ENCODE data around the gene BAX. TPM values are rescaled to one million over a fixed set of nuclear protein-coding genes. Genes with fewer than 3 reads are reported as not detected.
A peak's percentile ranks its signal among the peaks of the same experiment; 100 is the strongest.
"Not testable (repeated sequence)": the region's sequence is repeated elsewhere in the genome, so short reads cannot be mapped to it uniquely, and the experiment has no call there.

BAX gene
- 100 to 1,000 TPM; 318 to 448 TPM for total RNA-seq

DNA sequence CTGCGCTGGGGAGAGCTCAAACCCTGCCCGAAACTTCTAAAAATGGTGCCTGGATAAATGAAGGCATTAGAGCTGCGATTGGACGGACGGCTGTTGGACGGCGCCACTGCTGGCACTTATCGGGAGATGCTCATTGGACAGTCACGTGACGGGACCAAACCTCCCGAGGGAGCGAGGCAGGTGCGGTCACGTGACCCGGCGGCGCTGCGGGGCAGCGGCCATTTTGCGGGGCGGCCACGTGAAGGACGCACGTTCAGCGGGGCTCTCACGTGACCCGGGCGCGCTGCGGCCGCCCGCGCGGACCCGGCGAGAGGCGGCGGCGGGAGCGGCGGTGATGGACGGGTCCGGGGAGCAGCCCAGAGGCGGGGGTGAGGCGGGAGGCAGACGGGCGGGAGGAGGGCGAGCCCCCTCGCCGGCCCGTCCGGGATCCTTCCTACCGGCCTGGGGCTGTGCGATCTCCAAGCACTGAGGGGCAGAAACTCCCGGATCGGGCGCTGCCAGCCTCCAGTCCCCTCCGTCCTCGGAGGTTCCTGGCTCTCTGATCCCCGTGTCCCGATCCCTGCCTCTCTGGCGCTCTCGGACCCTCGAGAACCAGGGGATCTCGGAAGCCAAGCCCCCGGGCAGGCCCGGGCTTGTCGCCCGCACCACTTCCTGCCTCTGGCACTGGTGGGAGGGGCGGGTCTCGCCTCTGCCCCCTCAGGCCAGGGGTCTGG is at the start of gene BAX:
TSS of gene BAX (plus strand) at position 281 of the 713 bp plus-strand sequence. CDS start at position 335, 54 bp downstream.
- no peaks in the 10 kb centered on the region for H3K9me3 Mint-ChIP-seq
- H3K4me1 Mint-ChIP-seq (ENCODE audit: low read depth), result peaks cover 52% of the 10 kb centered on the region
- peak within 1 kb of the TSS; percentile 96 for H3K27ac Mint-ChIP-seq
- peaks cover 9 to 28% of the 10 kb centered on the region in 2 donors for H3K36me3 Mint-ChIP-seq (ENCODE audit: insufficient read depth in 2 of 2)
- peak; percentile 88 to 89 for ATAC-seq (replicated peaks in 1 of 2)
- DNase-seq, result peak; percentile 97
- no peaks in the 10 kb centered on the region for H3K27me3 Mint-ChIP-seq (ENCODE audit: low read depth)
- H3K4me3 Mint-ChIP-seq, result peak within 1 kb of the TSS; percentile 93 to 97

DNA sequence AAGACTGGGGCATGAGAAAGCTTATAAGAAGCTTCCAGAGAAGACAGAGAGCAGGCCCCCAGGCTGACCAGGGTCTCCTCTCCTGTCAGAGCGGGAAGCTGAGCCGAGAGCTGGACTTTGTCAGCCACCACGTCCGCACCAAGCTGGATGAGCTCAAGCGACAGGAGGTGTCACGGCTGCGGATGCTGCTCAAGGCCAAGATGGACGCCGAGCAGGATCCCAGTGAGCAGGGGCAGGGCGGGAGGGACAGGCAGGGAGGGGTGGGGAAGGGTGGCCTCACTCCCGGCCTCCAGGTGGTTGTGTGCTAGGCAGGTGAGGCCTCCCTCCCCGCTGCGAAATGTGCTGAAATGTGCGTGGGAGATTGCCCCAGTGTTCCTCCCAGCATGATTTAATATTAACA is 49.0 kb upstream of the BAX start:
- no peak for DNase-seq
- H3K9me3 Mint-ChIP-seq, result no peaks in the 10 kb centered on the region
- no peak overlapping the region for H3K27ac Mint-ChIP-seq
- no peak overlapping the region for H3K4me3 Mint-ChIP-seq
- ATAC-seq (replicated peaks in 1 of 2), result no peak
- peaks cover 15 to 24% of the 10 kb centered on the region in 2 donors for H3K36me3 Mint-ChIP-seq (ENCODE audit: insufficient read depth in 2 of 2)
- H3K4me1 Mint-ChIP-seq (ENCODE audit: low read depth), result peaks cover 21% of the 10 kb centered on the region
- H3K27me3 Mint-ChIP-seq (ENCODE audit: low read depth), result no peaks in the 10 kb centered on the region

DNA sequence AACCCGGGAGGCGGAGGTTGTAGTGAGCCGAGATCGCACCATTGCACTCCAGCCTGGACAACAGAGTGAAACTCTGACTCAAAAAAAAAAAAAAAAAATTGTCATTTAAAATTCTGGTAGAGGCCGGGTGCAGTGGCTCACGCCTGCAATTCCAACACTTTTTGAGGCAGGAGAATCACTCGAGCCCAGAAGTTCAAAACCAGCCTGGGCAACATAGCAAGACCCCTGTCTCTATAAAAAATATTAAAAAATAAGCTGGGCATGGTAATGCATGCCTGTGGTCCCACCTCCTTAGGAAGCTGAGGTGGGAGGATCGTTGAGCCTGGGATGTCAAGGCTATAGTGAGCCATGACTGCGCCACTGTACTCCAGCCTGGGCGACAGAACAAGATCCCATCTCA is 48.4 kb upstream of the BAX start:
- no peaks in the 10 kb centered on the region for H3K27me3 Mint-ChIP-seq (ENCODE audit: low read depth)
- peaks cover 15% of the 10 kb centered on the region for H3K4me1 Mint-ChIP-seq (ENCODE audit: low read depth)
- H3K36me3 Mint-ChIP-seq (ENCODE audit: insufficient read depth in 2 of 2), result peaks cover 15 to 23% of the 10 kb centered on the region in 2 donors
- no peak overlapping the region for H3K27ac Mint-ChIP-seq
- H3K4me3 Mint-ChIP-seq, result no peak overlapping the region
- ATAC-seq (replicated peaks in 1 of 2) (no peak), DNase-seq (no peak)
- H3K9me3 Mint-ChIP-seq, result no peaks in the 10 kb centered on the region

GRCh38 chr19:48907671-48908070 is 47.0 kb upstream of the BAX start:
- H3K4me3 Mint-ChIP-seq, result no peak overlapping the region
- no peaks in the 10 kb centered on the region for H3K27me3 Mint-ChIP-seq (ENCODE audit: low read depth)
- no peak for ATAC-seq (replicated peaks in 1 of 2)
- H3K36me3 Mint-ChIP-seq (ENCODE audit: insufficient read depth in 2 of 2), result peaks cover 11 to 26% of the 10 kb centered on the region in 2 donors
- DNase-seq, result no peak
- no peak overlapping the region for H3K27ac Mint-ChIP-seq
- peaks cover 1% of the 10 kb centered on the region for H3K4me1 Mint-ChIP-seq (ENCODE audit: low read depth)
- no peaks in the 10 kb centered on the region for H3K9me3 Mint-ChIP-seq

DNA sequence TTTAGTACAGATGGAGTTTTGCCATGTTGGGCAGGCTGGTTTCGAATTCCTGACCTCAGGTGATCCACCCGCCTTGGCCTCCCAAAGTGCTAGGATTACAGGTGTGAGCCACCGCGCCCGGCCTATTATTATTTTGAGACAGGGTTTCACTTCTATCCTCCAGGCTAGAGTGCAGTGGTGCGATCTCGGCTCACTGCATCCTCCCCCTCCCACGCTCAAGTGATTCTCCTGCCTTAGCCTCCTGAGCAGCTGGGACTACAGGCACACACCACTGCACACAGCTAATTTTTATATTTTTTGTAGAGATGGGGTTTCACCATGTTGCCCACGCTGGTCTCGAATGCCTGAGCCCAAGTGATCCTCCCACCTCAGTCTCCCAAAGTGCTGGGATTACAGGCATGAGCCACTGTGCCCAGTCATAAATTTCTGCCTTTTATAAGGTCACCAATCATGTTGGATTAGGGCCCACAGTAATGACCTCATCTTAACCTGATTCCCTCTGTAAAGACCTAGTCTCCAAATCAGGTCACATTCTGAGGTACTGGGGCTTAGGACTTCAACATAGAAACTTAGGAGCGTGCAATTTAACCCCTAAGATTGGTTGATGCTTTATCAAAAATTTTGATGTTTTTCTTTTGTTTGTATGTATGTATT is 45.1 kb upstream of the BAX start:
- peaks cover 17 to 33% of the 10 kb centered on the region in 2 donors for H3K36me3 Mint-ChIP-seq (ENCODE audit: insufficient read depth in 2 of 2)

GRCh38 chr19:48910803-48911202 is 43.9 kb upstream of the BAX start:
- Mint-ChIP-seq H3K36me3 (ENCODE audit: insufficient read depth in 2 of 2) (peaks cover 14 to 31% of the 10 kb centered on the region in 2 donors), H3K4me1 (ENCODE audit: low read depth) (no peaks in the 10 kb centered on the region), H3K4me3 (no peak overlapping the region), H3K9me3 (no peaks in the 10 kb centered on the region), H3K27me3 (ENCODE audit: low read depth) (no peaks in the 10 kb centered on the region), H3K27ac (no peak overlapping the region)
- no peak for ATAC-seq (replicated peaks in 1 of 2)
- no peak for DNase-seq

More for the DNA sequence above, 45.1 kb upstream of the BAX start:
- DNase-seq; H3K9me3 Mint-ChIP-seq; H3K27me3 Mint-ChIP-seq (ENCODE audit: low read depth); H3K4me1 Mint-ChIP-seq (ENCODE audit: low read depth); H3K27ac Mint-ChIP-seq; H3K4me3 Mint-ChIP-seq; ATAC-seq (replicated peaks in 1 of 2): not testable (repeated sequence)

DNA sequence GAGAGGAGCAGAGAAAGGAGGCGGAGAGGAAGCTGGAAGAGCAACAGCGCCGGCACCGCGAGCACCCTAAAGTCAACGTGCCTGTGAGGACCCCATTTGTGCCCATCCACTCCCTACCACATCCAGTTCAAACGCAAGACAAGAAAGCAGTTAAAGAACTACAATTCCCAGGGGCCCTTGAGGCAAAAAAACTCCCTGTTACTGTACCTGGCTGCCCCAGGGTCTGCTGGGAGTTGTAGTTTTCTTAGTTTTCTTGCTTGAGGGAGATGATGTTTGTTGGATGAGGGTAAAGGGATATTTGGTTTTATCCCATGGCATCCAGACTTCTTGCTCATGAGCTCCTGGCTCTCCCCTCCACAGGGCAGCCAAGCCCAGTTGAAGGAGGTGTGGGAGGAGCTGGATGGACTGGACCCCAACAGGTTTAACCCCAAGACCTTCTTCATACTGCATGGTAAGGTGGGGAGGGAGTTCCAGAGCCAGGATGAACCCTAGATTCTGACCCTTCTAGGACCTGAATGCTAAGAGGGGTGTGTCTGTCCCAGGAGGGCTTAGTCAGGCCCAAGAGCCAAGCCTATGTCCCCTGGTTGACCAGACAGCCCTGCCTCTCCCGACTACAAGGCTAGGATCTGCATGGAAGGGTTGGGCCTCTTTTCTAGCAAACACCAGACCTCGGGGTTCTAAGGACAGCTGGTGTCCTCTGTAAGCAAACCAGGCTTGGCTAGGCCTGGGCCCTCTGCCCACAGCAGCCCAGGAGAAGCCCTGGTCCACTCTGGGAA is 41.4 kb upstream of the BAX start:
- Mint-ChIP-seq H3K4me3 (no peak overlapping the region), H3K36me3 (ENCODE audit: insufficient read depth in 2 of 2) (peaks cover 14 to 30% of the 10 kb centered on the region in 2 donors), H3K27me3 (ENCODE audit: low read depth) (no peaks in the 10 kb centered on the region), H3K9me3 (no peaks in the 10 kb centered on the region), H3K27ac (no peak overlapping the region), H3K4me1 (ENCODE audit: low read depth) (no peaks in the 10 kb centered on the region)
- ATAC-seq (replicated peaks in 1 of 2) (peak; percentile 45 to 57), DNase-seq (no peak)

GRCh38 chr19:48914181-48914580 is 40.5 kb upstream of the BAX start:
- H3K36me3 Mint-ChIP-seq (ENCODE audit: insufficient read depth in 2 of 2), result peaks cover 16 to 35% of the 10 kb centered on the region in 2 donors
- ATAC-seq (replicated peaks in 1 of 2) (no peak), DNase-seq (no peak)
- H3K27me3 Mint-ChIP-seq (ENCODE audit: low read depth), result no peaks in the 10 kb centered on the region
- H3K9me3 Mint-ChIP-seq, result no peaks in the 10 kb centered on the region
- no peak overlapping the region for H3K4me3 Mint-ChIP-seq
- no peaks in the 10 kb centered on the region for H3K4me1 Mint-ChIP-seq (ENCODE audit: low read depth)
- no peak overlapping the region for H3K27ac Mint-ChIP-seq

GRCh38 chr19:48915757-48916156 is 38.9 kb upstream of the BAX start:
- no peaks in the 10 kb centered on the region for H3K4me1 Mint-ChIP-seq (ENCODE audit: low read depth)
- H3K27me3 Mint-ChIP-seq (ENCODE audit: low read depth), result no peaks in the 10 kb centered on the region
- DNase-seq, result no peak
- no peak overlapping the region for H3K27ac Mint-ChIP-seq
- H3K36me3 Mint-ChIP-seq (ENCODE audit: insufficient read depth in 2 of 2), result peaks cover 16 to 31% of the 10 kb centered on the region in 2 donors
- H3K4me3 Mint-ChIP-seq, result no peak overlapping the region
- ATAC-seq (replicated peaks in 1 of 2), result no peak
- no peaks in the 10 kb centered on the region for H3K9me3 Mint-ChIP-seq

DNA sequence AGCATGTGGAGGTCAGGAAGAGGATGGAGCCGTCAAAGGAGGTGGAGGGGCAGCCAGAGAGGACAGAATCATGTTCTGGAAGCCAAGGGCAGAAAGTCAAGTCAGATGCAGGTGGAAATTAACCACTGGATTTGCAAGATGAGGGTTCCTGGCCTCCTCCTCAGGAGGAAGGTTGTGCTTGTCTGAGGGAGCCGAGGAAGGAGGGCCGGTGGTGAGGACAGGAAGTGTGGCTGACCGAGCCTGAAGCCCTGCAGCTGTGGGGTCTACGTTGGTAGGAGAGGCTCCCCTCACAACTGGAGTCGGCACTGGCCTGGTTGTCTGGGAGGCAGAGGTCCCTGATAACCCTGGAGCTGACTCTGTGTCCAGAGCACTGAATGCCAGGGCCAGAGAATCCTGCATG is 36.6 kb upstream of the BAX start:
- no peaks in the 10 kb centered on the region for H3K27me3 Mint-ChIP-seq (ENCODE audit: low read depth)
- ATAC-seq (replicated peaks in 1 of 2) (no peak), DNase-seq (no peak)
- no peak overlapping the region for H3K27ac Mint-ChIP-seq
- no peaks in the 10 kb centered on the region for H3K4me1 Mint-ChIP-seq (ENCODE audit: low read depth)
- H3K36me3 Mint-ChIP-seq (ENCODE audit: insufficient read depth in 2 of 2), result peaks cover 11 to 24% of the 10 kb centered on the region in 2 donors
- no peaks in the 10 kb centered on the region for H3K9me3 Mint-ChIP-seq
- no peak overlapping the region for H3K4me3 Mint-ChIP-seq

- Mint-ChIP-seq H3K4me3 (no peak overlapping the region), H3K9me3 (no peaks in the 10 kb centered on the region), H3K4me1 (ENCODE audit: low read depth) (no peaks in the 10 kb centered on the region), H3K36me3 (ENCODE audit: insufficient read depth in 2 of 2) (peaks cover 11 to 27% of the 10 kb centered on the region in 2 donors), H3K27me3 (ENCODE audit: low read depth) (no peaks in the 10 kb centered on the region), H3K27ac (no peak overlapping the region)
- ATAC-seq (replicated peaks in 1 of 2) (peak in 1 of 2 donors; percentile 43), DNase-seq (no peak)
Measured at GRCh38 chr19:48918801-48919247, 35.9 kb upstream of the BAX start.

- not testable (repeated sequence) for ATAC-seq (replicated peaks in 1 of 2); DNase-seq; H3K4me1 Mint-ChIP-seq (ENCODE audit: low read depth); H3K9me3 Mint-ChIP-seq; H3K27ac Mint-ChIP-seq; H3K27me3 Mint-ChIP-seq (ENCODE audit: low read depth); H3K4me3 Mint-ChIP-seq
- peaks cover 8 to 24% of the 10 kb centered on the region in 2 donors for H3K36me3 Mint-ChIP-seq (ENCODE audit: insufficient read depth in 2 of 2)
Measured at GRCh38 chr19:48919271-48919670, 35.4 kb upstream of the BAX start.

DNA sequence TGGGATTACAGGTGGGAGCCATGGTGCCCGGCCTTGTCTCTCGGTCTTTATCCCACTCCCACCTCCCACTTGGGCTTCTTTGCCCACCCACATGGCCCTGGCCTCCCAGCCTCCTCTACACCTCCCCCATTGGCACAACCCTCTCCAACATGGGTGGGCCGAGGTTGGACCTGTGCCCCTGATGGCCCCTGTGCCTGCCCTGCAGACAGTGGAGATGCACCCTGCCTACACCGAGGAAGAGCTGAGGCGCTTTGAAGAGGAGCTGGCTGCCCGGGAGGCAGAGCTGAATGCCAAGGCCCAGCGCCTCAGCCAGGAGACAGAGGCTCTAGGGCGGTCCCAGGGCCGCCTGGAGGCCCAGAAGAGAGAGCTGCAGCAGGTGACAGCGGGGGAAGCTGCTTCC is 33.7 kb upstream of the BAX start:
- peaks cover 6 to 19% of the 10 kb centered on the region in 2 donors for H3K36me3 Mint-ChIP-seq (ENCODE audit: insufficient read depth in 2 of 2)
- H3K27ac Mint-ChIP-seq, result no peak overlapping the region
- no peaks in the 10 kb centered on the region for H3K4me1 Mint-ChIP-seq (ENCODE audit: low read depth)
- no peaks in the 10 kb centered on the region for H3K9me3 Mint-ChIP-seq
- no peak overlapping the region for H3K4me3 Mint-ChIP-seq
- H3K27me3 Mint-ChIP-seq (ENCODE audit: low read depth), result no peaks in the 10 kb centered on the region
- ATAC-seq (replicated peaks in 1 of 2) (no peak), DNase-seq (no peak)

Data from activated T-cell treated with anti-CD3 and anti-CD28 coated beads, Interleukin-2, amount 50 U/mL, for 72 hours (primary cell).